ENCODE data around the gene FEZ2.

The FEZ2 gene

DNA sequence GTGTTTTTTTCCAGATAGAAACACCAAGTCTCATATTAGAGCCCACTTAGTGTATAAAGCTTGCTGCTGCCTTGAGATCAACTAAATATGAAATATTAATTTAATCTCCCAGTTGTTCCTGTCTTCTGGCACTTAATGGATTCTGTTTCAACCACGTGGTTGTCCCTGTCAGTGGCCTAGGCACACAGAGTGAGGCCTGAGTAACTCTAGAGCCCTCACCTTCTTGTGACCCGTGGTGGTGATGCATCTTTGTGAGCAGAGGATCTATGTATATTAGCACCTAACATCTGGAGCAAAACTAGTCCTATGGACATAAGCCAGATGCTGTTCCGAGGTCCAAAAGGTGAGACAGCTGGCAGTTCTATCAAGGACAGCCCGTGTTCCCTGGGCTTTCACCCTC, 74.8 kb downstream of the FEZ2 start:
- Mint-ChIP-seq H3K4me3 (no peak overlapping the region), H3K27me3 (ENCODE audit: low read depth) (no peaks in the 10 kb centered on the region), H3K36me3 (ENCODE audit: low read depth) (no peaks in the 10 kb centered on the region), H3K27ac (no peak overlapping the region), H3K4me1 (ENCODE audit: low read depth) (no peaks in the 10 kb centered on the region), H3K9me3 (no peaks in the 10 kb centered on the region)
- no peak for DNase-seq (ENCODE audit: low spot score)

DNA sequence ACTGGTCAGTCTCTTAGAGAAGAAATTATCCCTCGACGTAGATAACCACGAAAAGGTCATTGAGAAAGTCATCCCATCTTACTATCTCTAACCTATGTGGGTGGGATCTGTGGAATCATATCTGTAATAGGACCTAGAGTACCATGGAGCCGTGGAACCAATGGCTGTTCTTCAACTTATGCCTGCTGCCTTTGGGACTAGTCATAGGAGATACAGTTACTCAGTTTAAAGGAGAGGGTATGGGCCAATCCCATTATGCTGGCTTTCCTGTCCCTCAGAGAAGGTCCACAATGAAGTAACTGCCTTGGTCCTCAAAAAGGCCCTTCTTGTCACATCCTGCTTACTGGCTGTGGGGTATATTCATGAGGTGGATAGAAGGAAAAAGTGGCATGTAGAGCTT, 77.5 kb downstream of the FEZ2 start:
- no peaks in the 10 kb centered on the region for H3K27me3 Mint-ChIP-seq (ENCODE audit: low read depth)
- no peaks in the 10 kb centered on the region for H3K4me1 Mint-ChIP-seq (ENCODE audit: low read depth)
- H3K4me3 Mint-ChIP-seq, result no peak overlapping the region
- no peaks in the 10 kb centered on the region for H3K9me3 Mint-ChIP-seq
- H3K27ac Mint-ChIP-seq, result no peak overlapping the region
- DNase-seq (ENCODE audit: low spot score), result no peak
- no peaks in the 10 kb centered on the region for H3K36me3 Mint-ChIP-seq (ENCODE audit: low read depth)

DNA sequence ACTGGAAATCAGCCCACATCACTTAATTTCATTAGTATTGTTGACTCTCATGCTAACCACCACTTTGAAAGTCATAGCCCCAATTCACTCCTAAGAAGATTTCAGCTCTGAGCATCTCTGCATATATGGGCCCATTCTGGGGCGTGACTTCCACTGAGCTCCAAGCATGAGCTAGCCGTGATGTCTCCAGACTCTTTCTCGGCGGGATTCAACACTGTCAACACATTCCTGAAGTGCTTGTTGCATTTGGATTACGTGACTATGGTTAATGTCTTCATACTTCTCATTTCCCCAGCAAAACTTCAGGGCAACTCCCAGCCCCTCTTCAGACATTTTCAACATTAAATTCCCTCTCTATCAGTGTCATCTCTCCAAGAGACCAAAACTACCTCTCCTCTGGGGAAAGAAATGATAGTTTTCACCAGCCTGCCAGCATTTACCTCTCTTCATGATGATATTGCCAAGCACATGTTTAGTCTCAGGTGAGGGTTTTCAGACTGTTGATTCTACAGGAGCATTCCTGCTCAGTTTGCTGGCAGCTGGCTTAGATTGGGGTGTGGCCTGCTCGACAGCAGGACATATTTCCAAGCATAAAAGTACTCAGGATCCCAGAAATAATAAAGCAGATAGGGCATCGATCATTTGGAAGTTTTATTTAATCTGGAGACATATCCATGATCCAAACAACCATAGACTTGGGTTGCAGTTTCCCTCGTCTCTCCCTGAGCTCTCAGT, 81.7 kb downstream of the FEZ2 start:
- DNase-seq (ENCODE audit: low spot score), result no peak
- no peak overlapping the region for H3K27ac Mint-ChIP-seq
- no peaks in the 10 kb centered on the region for H3K9me3 Mint-ChIP-seq
- H3K4me1 Mint-ChIP-seq (ENCODE audit: low read depth), result no peaks in the 10 kb centered on the region
- H3K36me3 Mint-ChIP-seq (ENCODE audit: low read depth), result no peaks in the 10 kb centered on the region
- no peak overlapping the region for H3K4me3 Mint-ChIP-seq
- H3K27me3 Mint-ChIP-seq (ENCODE audit: low read depth), result no peaks in the 10 kb centered on the region

DNA sequence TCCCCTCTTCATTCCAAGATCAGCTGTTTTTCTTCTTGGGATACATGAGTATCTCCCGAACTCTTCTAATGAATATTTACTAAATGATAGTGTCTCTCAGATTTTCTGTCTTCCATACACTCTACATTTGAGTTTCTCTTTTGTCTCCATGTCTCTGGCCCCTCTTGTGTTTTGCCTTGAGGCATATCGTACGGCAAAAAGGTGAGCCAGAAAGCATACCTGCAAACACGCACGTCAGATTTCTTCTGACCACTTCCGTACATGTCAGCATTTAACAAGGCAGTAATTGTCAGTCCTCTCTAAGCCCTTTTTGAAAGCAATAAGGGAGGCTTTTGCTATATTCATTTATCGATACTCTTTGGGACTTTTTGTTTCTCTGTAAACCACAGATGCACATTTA, 82.4 kb downstream of the FEZ2 start:
- Mint-ChIP-seq H3K4me1 (ENCODE audit: low read depth) (no peaks in the 10 kb centered on the region), H3K27me3 (ENCODE audit: low read depth) (no peaks in the 10 kb centered on the region), H3K9me3 (no peaks in the 10 kb centered on the region), H3K4me3 (no peak overlapping the region), H3K36me3 (ENCODE audit: low read depth) (no peaks in the 10 kb centered on the region), H3K27ac (no peak overlapping the region)
- DNase-seq (ENCODE audit: low spot score), result no peak

DNA sequence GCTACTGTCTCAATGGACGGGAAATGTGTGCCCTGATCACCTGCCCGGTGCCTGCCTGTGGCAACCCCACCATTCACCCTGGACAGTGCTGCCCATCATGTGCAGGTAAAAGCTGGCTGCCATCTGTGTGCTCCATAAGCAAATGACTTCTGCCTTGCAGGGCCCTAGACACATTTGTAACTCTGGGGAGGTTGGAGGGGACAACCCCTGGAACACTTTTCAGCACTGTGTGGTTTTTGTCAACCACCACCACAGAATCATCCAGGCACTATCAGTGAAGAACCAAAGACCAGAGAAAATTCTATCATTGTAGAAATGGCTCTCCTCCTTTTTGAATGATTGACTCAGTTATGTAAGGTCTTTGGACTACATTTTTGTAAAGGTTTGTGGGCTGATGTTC, 84.3 kb downstream of the FEZ2 start:
- no peaks in the 10 kb centered on the region for H3K4me1 Mint-ChIP-seq (ENCODE audit: low read depth)
- no peak overlapping the region for H3K4me3 Mint-ChIP-seq
- H3K9me3 Mint-ChIP-seq, result no peaks in the 10 kb centered on the region
- H3K36me3 Mint-ChIP-seq (ENCODE audit: low read depth), result no peaks in the 10 kb centered on the region
- no peak overlapping the region for H3K27ac Mint-ChIP-seq
- no peaks in the 10 kb centered on the region for H3K27me3 Mint-ChIP-seq (ENCODE audit: low read depth)
- no peak for DNase-seq (ENCODE audit: low spot score)

DNA sequence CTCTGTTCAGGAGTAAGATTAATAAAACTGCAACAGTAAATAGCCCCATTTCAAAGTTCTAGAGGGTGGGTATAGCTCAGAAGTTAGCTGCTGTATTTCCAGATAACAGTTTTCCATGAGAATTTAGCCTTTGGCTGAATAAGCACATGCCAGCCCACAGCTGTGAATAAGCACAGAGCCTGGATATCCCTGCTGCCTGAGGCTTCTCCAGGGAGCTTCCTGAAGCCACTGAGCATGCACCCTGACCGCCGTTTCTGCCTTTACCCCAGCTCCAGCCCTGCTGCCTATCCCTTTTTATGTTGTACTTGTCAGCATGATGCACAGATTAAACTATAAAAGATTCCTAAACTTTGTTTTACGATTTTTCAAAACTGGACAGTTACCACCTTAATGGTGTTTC, 85.3 kb downstream of the FEZ2 start:
- Mint-ChIP-seq H3K27me3 (ENCODE audit: low read depth) (no peaks in the 10 kb centered on the region), H3K9me3 (no peaks in the 10 kb centered on the region), H3K27ac (no peak overlapping the region), H3K4me3 (no peak overlapping the region), H3K36me3 (ENCODE audit: low read depth) (no peaks in the 10 kb centered on the region), H3K4me1 (ENCODE audit: low read depth) (no peaks in the 10 kb centered on the region)
- no peak for DNase-seq (ENCODE audit: low spot score)

DNA sequence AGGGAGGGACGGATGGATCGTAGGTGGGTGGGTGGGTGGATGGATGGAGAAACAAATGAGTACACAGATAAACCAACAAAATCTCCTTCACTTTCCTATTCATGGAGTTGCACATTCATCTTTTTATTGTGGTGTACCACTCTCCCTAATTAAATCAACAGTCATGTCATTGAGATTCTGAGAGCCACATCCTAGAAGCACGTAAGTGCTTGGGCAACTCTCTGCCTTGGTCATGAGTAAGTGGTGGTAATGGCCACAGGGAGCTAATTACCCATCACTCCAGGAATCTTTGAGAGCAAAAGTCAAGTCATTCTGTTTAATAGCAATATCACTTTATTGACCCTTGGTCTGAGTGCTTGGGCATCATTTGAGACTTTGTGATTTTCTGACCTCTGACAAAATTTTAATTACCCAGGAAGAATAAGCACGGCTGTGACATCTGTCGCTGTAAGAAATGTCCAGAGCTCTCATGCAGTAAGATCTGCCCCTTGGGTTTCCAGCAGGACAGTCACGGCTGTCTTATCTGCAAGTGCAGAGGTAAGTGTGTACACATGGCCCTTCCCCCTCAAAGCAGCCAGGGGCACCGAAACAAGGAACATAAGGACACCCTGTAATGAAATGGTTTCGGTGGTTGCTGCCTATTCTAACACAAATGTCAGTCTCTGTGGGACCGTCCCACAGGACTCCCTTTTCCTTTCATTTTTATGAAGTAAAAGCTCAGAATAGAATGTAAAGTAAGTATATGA, 85.9 kb downstream of the FEZ2 start:
- DNase-seq (ENCODE audit: low spot score), result no peak
- H3K4me1 Mint-ChIP-seq (ENCODE audit: low read depth), result no peaks in the 10 kb centered on the region
- no peaks in the 10 kb centered on the region for H3K9me3 Mint-ChIP-seq
- no peaks in the 10 kb centered on the region for H3K27me3 Mint-ChIP-seq (ENCODE audit: low read depth)
- H3K4me3 Mint-ChIP-seq, result no peak overlapping the region
- no peak overlapping the region for H3K27ac Mint-ChIP-seq
- no peaks in the 10 kb centered on the region for H3K36me3 Mint-ChIP-seq (ENCODE audit: low read depth)

DNA sequence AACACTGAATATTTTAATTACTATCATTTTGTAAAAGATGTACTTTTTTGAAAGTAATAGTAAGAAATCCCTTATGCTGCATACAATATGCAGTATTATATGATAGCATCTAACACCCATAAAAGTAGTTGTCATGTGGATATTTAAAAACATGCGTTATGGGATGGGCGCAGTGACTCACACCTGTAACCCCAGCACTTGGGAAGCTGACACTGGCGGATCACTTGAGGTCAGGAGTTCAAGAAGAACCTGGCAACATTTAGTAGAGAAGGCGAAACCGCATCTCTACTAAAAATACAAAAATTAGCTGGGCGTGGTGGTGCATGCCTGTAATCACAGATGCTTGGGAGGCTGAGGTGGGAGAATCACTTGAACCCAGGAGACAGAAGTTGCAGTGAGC, 88.9 kb downstream of the FEZ2 start:
- DNase-seq (ENCODE audit: low spot score), result no peak
- no peak overlapping the region for H3K4me3 Mint-ChIP-seq
- H3K4me1 Mint-ChIP-seq (ENCODE audit: low read depth), result no peaks in the 10 kb centered on the region
- no peaks in the 10 kb centered on the region for H3K36me3 Mint-ChIP-seq (ENCODE audit: low read depth)
- H3K27me3 Mint-ChIP-seq (ENCODE audit: low read depth), result no peaks in the 10 kb centered on the region
- H3K9me3 Mint-ChIP-seq, result no peaks in the 10 kb centered on the region
- no peak overlapping the region for H3K27ac Mint-ChIP-seq

DNA sequence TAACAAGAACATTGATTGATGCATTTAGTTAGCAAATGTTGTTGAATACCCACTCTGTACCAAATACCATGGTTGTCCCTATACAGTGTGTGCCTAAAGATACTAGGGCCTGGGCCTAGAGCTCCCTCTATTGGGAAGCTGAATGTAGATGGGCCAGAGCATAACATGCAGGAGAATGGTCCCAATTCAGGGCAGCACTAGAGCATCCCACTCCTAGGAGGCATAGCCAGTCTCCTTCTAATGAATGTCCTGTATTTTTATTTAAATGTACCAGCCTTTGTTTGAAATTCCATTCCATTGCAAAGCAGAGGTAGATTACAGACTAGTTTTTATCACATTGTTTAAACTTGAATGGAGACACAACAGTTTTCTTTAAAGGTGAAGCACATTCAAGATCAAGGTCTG, 90.6 kb downstream of the FEZ2 start:
- no peaks in the 10 kb centered on the region for H3K36me3 Mint-ChIP-seq (ENCODE audit: low read depth)
- H3K4me1 Mint-ChIP-seq (ENCODE audit: low read depth), result no peaks in the 10 kb centered on the region
- no peak overlapping the region for H3K27ac Mint-ChIP-seq
- H3K4me3 Mint-ChIP-seq, result no peak overlapping the region
- H3K9me3 Mint-ChIP-seq, result no peaks in the 10 kb centered on the region
- H3K27me3 Mint-ChIP-seq (ENCODE audit: low read depth), result no peaks in the 10 kb centered on the region
- peak; percentile 13 for DNase-seq (ENCODE audit: low spot score)

All from T-helper 2 cell treated with Interferon-gamma antibody and Interleukin-4, amounts not matched to agents 5 μg/mL and 100 μg/mL, for 36 hours (primary cell).